Activated CD8-positive, alpha-beta memory T cell treated with anti-CD3 and anti-CD28 coated beads for 36 hours (primary cell): ENCODE measurements around the gene LCN10. TPM values are rescaled to one million over a fixed set of nuclear protein-coding genes. Genes with fewer than 3 reads are reported as not detected.
"Not testable (repeated sequence)": the region's sequence is repeated elsewhere in the genome, so short reads cannot be mapped to it uniquely, and the experiment has no call there.

Experiments used
- CTCF ChIA-PET: fragments of 350-600 bp; sonication (Branson Sonifier 250); formaldehyde crosslinking; loops from one replicate; lab custom pipeline; 2021; ENCODE audit warnings: antibody characterized with exemption; lab: Charles Lee
- POLR2A ChIA-PET: fragments of 350-600 bp; sonication (Branson Sonifier 250); formaldehyde crosslinking; loops from one replicate; lab custom pipeline; 2021; ENCODE audit warnings: antibody characterized with exemption; lab: Charles Lee
- total RNA-seq, 2 experiments: library from RNA; stranded (reverse); gene quantifications; one replicate each; pipeline ENCODE4 v1.2.3, GENCODE V29; 2021

Gene LCN10
- total RNA-seq, 2 experiments from 2014 or later: 1.1 to 1.6 TPM

- ChIA-PET POLR2A (no interaction called here), CTCF (interaction anchor here (1.3 kb wide), 1 partner anchor 39 kb away, joined by 3 read pairs; no protein-coding TSS in a partner anchor)
Measured at GRCh38 chr9:136718345-136719194, 24.2 kb downstream of the LCN10 start.

- ChIA-PET POLR2A (interaction anchor here (0.5 kb wide), 1 partner anchor 10 kb away, joined by 3 read pairs; no protein-coding TSS in a partner anchor), CTCF (interaction anchor here (0.7 to 1.3 kb wide), 2 partner anchors 27 to 40 kb away, joined by 3 read pairs; no protein-coding TSS in a partner anchor)
Measured at GRCh38 chr9:136717399-136717798, 25.3 kb downstream of the LCN10 start.

DNA sequence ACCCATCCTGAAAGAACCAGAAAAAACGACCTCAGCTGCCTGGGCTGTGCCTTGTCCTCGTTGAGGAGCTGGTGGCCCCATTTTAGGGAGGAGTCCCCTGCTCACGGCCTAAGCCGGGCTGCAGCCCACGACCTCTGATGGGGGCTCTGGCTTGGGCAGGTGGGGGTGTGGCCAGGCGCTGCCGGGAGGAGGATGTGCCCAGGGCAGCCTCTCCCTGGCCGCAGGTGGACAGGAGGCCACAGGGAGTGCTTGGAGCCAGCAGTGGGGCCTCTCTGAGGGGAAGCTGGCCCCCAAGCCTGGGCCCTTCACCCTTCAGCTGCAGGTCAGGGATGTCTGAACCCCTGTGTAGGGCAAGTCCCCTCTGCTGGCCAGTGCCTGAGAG lies 27.9 kb downstream of the LCN10 start:
- ChIA-PET CTCF (interaction anchor here (1.3 kb wide), 1 partner anchor 11 kb away, joined by 3 read pairs; no protein-coding TSS in a partner anchor), POLR2A (interaction anchor here (1.3 kb wide), 1 partner anchor 14 kb away, joined by 3 read pairs; no protein-coding TSS in a partner anchor)

- ChIA-PET CTCF (interaction anchor here (1.0 kb wide), 1 partner anchor 81 kb away, joined by 3 read pairs; no protein-coding TSS in a partner anchor), POLR2A (interaction anchor here (1.3 kb wide), 1 partner anchor 14 kb away, joined by 3 read pairs; no protein-coding TSS in a partner anchor)
Measured at GRCh38 chr9:136714096-136714892, 28.4 kb downstream of the LCN10 start.

DNA sequence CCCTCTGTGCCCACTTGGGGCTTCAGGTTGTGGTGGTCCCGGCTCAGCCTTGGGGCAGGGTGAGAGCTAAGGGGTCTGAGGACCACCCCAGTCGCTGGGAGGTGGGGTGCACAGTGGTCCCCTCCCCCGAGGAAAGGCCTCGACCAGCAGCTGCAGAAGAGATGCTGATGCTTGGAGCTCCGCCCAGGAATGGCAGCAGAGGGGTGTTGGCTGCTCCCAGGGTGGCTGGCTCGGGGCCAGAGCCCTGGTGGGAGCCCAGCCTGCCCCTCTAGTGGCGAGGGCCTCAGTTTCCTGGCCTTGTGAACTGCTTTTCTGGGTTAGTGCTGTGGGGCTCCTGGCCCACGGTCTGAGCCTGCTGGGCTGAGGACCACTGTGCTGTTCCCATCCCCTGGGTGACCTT lies 29.2 kb downstream of the LCN10 start:
- POLR2A ChIA-PET: interaction anchor here (1.3 kb wide), 1 partner anchor 15 kb away, joined by 3 read pairs; no protein-coding TSS in a partner anchor
- CTCF ChIA-PET: interaction anchor here (1.0 kb wide), 1 partner anchor 80 kb away, joined by 3 read pairs; no protein-coding TSS in a partner anchor

GRCh38 chr9:136712690-136713544 lies 29.8 kb downstream of the LCN10 start:
- CTCF ChIA-PET: interaction anchor here (0.5 to 1.0 kb wide), 2 partner anchors 41 to 79 kb away, joined by 3 read pairs; no protein-coding TSS in a partner anchor
- POLR2A ChIA-PET: no interaction called here

GRCh38 chr9:136711751-136712689 lies 30.7 kb downstream of the LCN10 start, which contains the start of gene DIPK1B:
TSS of gene DIPK1B (plus strand) at chr9:136712572. CDS start at chr9:136712666, 94 bp downstream.
- ChIA-PET CTCF (interaction anchor here (1.0 to 1.3 kb wide), 3 partner anchors 9 to 15 kb away, joined by 3 to 4 read pairs (median 3); no protein-coding TSS in a partner anchor), POLR2A (no interaction called here)

DNA sequence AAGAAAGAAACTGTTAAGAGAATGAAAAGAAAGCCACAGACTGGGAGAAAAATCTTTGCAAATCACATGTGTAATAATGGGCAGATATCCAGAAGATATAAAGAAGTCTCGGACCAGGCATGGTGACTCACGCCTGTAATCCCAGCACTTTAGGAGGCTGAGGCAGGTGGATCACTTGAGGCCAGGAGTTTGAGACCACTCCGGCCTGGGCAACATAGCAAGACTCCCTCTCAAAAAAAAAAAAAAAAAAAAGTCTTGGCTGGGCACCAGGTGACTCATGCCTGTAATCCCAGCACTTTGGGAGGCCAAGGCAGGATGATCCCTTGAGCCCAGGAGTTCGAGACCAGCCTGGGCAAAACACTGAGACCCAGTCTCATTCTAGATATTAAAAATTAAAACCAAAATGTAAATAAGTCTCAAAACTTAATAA lies 31.5 kb downstream of the LCN10 start:
- POLR2A ChIA-PET: not testable (repeated sequence)
- CTCF ChIA-PET: interaction anchor here (1.0 to 1.3 kb wide), 3 partner anchors 10 to 16 kb away, joined by 3 to 4 read pairs (median 3); no protein-coding TSS in a partner anchor

- CTCF ChIA-PET: interaction anchor here (1.3 kb wide), 1 partner anchor 16 kb away, joined by 4 read pairs; no protein-coding TSS in a partner anchor
- POLR2A ChIA-PET: no interaction called here
Measured at GRCh38 chr9:136710543-136710942, 32.2 kb downstream of the LCN10 start.

DNA sequence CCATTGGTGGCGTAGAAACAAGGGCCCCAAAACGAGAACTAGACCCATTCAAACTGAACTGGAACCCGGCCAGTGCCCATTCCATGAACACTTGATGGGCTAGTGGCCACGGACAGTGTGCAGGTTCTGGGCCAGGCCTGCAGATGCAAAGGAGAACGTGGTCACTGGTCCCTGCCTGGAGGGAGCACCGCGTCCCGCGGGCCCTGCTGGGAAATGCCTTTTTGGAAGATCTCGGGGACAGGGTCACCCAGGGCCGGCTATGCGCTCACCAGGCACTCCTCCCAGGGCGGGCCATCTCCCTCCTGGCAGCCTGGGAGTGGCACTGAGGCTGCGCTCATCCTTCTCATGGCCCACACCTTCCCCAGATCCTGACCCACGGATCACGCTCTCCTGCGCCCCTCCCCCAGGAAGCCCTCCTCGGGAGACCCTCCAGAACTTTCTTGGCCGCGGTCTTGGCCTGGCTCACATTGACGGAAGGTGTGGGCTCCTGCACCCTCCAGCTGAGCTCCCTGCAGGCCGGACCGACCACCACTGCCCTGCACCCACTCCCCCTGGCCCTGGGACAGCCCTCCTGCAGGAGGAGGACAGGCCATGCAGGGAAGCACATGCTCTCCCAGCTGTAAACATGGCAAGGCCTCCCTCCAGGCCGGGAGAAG lies 33.2 kb downstream of the LCN10 start:
- POLR2A ChIA-PET: interaction anchor here (1.0 kb wide), 1 partner anchor 9 kb away, joined by 5 read pairs; no protein-coding TSS in a partner anchor
- CTCF ChIA-PET: interaction anchor here (0.9 kb wide), 1 partner anchor 14 kb away, joined by 3 read pairs; no protein-coding TSS in a partner anchor

- POLR2A ChIA-PET: interaction anchor here (1.4 kb wide), 1 partner anchor 20 kb away, joined by 3 read pairs; no protein-coding TSS in a partner anchor
- CTCF ChIA-PET: interaction anchor here (0.5 to 1.1 kb wide), 2 partner anchors 9 to 18 kb away, joined by 3 to 5 read pairs; no protein-coding TSS in a partner anchor
Measured at GRCh38 chr9:136707849-136708517, 34.8 kb downstream of the LCN10 start.

DNA sequence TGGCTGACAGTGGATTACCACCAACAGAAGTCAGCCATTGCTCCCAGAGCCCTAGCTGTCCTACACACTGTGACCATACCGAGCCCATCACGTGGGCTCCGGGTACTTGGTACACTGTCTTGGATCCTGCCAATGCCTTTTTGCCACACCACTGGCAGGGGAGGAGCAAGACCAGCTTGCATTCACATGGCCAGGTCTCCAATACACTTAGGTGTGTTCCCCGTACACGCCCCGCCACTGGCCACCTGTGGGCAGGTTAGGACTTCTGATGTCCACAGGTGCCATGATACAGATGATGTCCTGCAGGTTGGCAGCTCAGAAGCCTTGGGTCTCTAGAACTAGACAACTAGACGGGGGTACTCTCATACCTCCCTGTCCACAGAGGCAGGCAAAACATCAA lies 35.7 kb downstream of the LCN10 start:
- ChIA-PET POLR2A (no interaction called here), CTCF (no interaction called here)

GRCh38 chr9:136705564-136705963 lies 37.2 kb downstream of the LCN10 start:
- CTCF ChIA-PET: interaction anchor here (0.7 to 1.1 kb wide), 3 partner anchors 15 to 132 kb away, joined by 3 to 5 read pairs (median 3); no protein-coding TSS in a partner anchor
- POLR2A ChIA-PET: no interaction called here

GRCh38 chr9:136704741-136705140 lies 38.0 kb downstream of the LCN10 start:
- POLR2A ChIA-PET: not testable (repeated sequence)
- CTCF ChIA-PET: interaction anchor here (0.7 kb wide), 1 partner anchor 131 kb away, joined by 5 read pairs; no protein-coding TSS in a partner anchor

- ChIA-PET POLR2A (interaction anchor here (0.6 kb wide), 1 partner anchor 367 kb away, joined by 5 read pairs; the partner anchor contains the start of gene SAPCD2), CTCF (interaction anchor here (1.0 kb wide), 2 partner anchors 31 to 215 kb away, joined by 3 to 4 read pairs; no protein-coding TSS in a partner anchor)
Measured at GRCh38 chr9:136703276-136703860, 39.4 kb downstream of the LCN10 start.
